SK-MEL-5 (cell line): ENCODE data around the gene TRAF1. TPM values are rescaled to one million over a fixed set of nuclear protein-coding genes. Genes with fewer than 3 reads are reported as not detected.
A peak's percentile ranks its signal among the peaks of the same experiment; 100 is the strongest.

Experiments used
- DNase-seq: peaks from one replicate; pipeline ENCODE4 v3.0.0-alpha.2; 2016; ENCODE audit warnings: low read depth, low spot score
- in situ Hi-C: cut with HindIII; loops from 2 replicates; pipeline ENCODE4 v1.10.0; 2016; ENCODE audit warnings: low sequenced_read_pairs, high pct_unique_total_duplicates, low pct_unique_long_range_greater_than_20kb
- total RNA-seq: library from RNA; depleted of rRNA; stranded (reverse); fragments of >200 nt; shearing (Covaris generic); gene quantifications from 2 replicates; pipeline ENCODE4 v1.2.3, GENCODE V29; 2014

TRAF1 gene
- total RNA-seq, 1 experiment from 2014 or later: 0.32 TPM

DNA sequence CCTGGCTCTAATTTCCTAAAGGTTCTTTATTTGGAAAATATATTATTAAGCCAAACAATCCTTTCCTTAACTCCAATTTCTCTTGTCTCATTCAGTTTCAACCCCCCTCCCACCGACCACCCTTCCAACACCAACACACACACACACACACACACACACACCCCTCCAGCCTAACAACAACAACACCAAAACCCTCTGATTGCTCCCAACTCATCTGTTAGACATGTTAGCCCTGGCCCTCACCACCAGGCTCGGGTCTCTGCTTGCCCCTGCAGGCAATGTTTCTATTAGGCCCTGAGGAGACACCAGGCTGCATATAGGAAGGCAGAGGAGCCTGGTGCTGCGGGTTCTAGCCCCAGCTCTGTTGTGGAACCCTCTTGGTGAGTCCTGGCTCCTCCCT, 18.4 kb upstream of the TRAF1 start:
- DNase-seq: no peak
- in situ Hi-C loops: no loop called here

GRCh38 chr9:120944434-120944843, 17.8 kb upstream of the TRAF1 start:
- no peak for DNase-seq
- in situ Hi-C loops: no loop called here

GRCh38 chr9:120942186-120943001, 15.8 kb upstream of the TRAF1 start:
- DNase-seq: peak; percentile 32

DNA sequence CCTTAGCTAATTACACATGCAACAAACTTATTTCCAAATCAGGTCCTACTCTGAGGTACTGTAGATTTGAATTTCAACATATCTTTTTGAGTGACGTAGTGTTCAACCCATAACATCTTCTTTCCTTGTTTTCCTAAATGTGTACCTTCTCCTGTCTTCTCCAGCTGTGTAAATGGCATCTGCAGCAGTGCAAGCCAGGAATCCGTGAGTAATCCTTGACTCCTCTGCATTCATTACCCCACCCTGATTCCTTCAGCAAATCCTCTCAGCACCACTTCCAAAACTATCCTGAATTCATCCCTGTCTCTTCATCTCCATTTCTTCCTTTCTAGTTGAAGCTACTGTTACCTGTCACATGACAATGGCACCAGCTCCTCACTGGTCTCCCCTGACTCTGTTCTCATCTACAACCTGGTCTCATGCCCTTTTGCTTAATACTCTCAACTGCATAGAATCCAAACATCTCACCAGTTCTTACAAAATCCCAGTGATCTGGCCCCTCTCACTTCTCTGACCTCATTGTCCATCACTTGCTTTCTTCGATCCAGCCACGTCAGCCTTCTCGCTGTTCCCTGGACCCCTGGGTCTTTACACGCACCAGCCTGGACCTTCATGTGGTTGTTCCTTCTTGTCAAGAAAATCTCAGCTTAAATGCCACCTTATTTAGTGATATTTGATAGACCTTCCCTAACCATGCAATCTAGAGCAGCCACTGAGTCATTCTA, 14.6 kb upstream of the TRAF1 start:
- DNase-seq: no peak
- in situ Hi-C loops: no loop called here

More at GRCh38 chr9:120942186-120943001, 15.8 kb upstream of the TRAF1 start:
- in situ Hi-C loops: no loop called here

GRCh38 chr9:120940573-120940972, 14.0 kb upstream of the TRAF1 start:
- no peak for DNase-seq
- in situ Hi-C loops: no loop called here

- no peak for DNase-seq
- in situ Hi-C loops: no loop called here
Measured at GRCh38 chr9:120938851-120939250, 12.3 kb upstream of the TRAF1 start.

DNA sequence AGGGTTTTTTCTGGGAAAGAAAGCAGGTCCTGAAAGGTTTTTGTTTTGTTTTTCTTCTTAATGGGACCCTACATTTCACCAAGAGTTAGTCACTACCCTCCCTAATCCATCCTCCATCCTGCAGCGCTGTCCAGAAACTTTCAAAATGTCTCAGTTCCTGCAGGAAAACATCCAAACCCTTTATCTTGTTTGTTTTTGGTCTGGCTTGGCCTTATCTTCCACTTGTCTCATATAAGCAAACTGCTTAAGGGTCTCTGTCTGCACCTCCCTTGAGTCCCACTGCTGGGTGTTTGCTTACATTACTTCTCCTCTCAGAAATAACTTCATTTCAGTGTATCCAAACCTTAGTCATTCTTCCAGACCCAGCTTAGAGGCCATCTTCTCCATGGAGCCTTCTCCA, 11.0 kb upstream of the TRAF1 start:
- in situ Hi-C loops: no loop called here
- DNase-seq: no peak

DNA sequence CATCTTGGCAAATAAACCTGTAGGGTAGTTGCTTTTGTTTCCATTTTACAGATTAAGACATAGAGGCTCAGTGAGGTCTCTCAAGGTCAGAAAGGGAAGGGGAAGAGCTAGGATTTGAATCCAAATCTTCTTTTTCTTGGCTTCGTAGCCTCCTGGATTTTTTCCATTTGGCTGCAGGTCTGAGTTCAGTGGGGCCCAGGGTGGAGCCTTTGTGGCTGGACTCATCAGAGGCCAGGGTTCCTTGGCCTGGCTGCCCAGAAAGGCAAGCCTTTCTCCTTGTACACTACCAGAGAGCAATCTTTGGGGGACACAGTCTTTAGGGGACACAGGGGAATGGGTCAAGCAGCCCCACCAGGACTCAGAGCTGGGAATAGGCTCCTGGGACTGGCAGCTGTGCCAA, 10.5 kb upstream of the TRAF1 start:
- no peak for DNase-seq
- in situ Hi-C loops: no loop called here

DNA sequence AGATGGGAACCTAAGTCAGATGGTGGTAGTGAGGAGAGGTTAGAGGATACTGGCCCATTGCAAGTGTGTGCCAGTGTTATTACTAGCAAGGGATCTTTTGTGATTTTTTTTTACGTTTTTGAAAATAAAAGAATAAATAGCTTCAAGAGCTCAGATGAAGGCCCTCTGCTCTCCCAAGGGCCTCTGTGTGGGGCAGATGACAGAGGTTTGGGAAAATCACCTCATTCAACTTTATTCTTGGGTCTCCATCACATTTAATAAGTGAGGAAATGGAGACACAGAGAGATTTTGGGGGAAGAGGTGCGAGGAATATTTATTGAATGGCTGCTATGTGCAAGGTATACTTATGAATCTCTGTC, 10.1 kb upstream of the TRAF1 start:
- in situ Hi-C loops: no loop called here
- no peak for DNase-seq

- in situ Hi-C loops: no loop called here
- DNase-seq: peak; percentile 91
Measured at GRCh38 chr9:120936011-120936763, 9.6 kb upstream of the TRAF1 start.

GRCh38 chr9:120935383-120935857, 8.8 kb upstream of the TRAF1 start:
- peak; percentile 92 for DNase-seq
- in situ Hi-C loops: no loop called here

DNA sequence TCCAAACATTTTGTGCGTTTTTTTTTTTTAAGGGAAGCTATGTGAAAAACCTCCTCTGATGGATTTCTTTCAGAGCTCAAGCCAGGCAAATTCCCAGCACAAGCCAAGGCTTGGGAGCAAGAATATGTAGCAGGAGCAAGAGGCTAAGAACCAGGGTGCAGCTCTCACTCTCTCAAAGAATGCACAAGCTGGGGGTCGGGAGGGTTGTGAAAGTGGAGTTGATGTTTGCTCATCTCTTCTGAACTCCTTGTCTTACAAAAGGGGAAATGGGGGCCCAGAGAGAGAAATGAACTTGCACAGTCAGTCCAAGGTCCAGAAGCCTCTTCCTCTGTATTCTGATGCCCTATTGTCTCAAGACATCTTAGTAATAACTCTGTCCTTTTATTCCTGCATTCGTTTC, 7.7 kb upstream of the TRAF1 start:
- DNase-seq: no peak
- in situ Hi-C loops: no loop called here

DNA sequence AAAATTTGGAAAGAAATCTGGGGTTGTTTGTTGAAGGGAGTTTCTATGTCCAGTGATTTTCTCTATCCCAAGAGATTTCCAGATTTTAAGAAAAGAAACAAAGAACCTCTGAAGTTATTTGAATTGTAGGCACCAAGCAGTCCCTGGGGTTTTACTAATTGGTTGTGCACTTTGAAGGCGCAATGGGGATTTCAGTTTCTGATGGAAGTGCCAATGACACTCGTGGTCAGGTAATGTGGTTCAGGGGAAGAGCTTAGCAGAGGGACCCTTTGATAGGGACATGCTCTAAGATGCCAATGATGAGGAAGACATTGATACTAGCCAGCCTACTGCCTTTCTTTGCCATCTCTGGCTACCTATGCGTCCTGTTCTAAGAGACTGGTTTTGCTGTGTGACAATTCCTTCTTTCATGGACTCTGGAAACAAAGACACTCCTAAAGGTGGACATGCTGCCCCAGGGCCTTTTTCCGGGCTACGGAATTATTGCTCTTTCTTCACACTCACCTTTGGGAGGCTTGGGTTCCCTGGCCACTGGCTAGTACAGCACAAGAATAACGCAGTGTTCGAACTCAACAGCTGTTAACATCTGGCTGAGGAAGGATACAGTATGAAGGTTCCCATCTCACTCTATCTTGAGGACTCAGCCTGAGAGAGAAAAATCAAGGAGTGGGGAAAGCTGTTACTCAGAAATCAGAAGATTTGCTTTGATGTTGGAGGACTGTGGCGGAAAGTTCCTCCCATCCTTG, 6.9 kb upstream of the TRAF1 start:
- in situ Hi-C loops: no loop called here
- no peak for DNase-seq

GRCh38 chr9:120932086-120932823, 5.7 kb upstream of the TRAF1 start:
- DNase-seq: no peak
- in situ Hi-C loops: no loop called here

GRCh38 chr9:120931231-120932085, 4.9 kb upstream of the TRAF1 start:
- in situ Hi-C loops: no loop called here
- DNase-seq: peak; percentile 85

DNA sequence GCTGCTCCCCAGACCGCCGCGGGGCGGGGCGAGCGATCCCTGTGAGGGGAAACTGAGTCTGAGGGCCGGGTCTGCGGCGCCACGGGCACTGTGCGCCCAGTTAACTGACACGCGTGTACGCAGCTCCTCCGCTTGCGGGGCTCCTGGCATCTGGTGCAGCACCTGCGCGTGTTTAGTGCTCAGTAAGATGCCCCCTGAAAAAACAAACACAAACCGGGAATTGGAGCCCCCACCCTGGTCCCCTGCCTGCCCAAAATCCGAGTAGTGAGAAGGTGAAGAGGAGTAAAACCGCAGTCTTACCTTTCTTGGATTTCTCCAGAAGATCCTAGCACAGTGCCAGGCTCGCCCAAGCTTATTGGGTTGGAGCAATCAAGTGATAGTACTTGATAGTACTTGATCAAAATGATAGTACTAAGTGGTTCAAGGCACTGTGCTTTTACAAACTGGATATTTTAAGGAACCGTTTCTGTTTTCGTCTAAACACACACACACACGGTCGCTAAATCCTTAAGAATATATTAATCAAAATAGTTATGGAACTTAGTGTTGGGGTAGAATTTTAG, 2.7 kb upstream of the TRAF1 start:
- no peak for DNase-seq
- in situ Hi-C loops: no loop called here
